SK-N-SH treated with all-trans-retinoic acid at 6 μM for 48 hours (cell line): ENCODE measurements around the gene RNF26.

Experiments
- ATAC-seq: fragments of 200-7000 bp; cut with Tn5 transposase; 3 replicates; pipeline ENCODE4 v1.9.1; 2020; ENCODE audit warnings: mild to moderate bottlenecking, moderate library complexity
- ARNTL ChIP-seq: fragments of 450-650 bp; formaldehyde crosslinking; IDR thresholded peaks from 2 replicates; pipeline ENCODE4 v1.5.0; 2020; ENCODE audit warnings: low read depth, mild to moderate bottlenecking, moderate library complexity, borderline replicate concordance
- BACH2 ChIP-seq: fragments of 250-450 bp; sonication (Bioruptor Pico); IDR thresholded peaks from 2 replicates; pipeline ENCODE4 v1.9.0; 2021; ENCODE audit warnings: mild to moderate bottlenecking, borderline replicate concordance
- CREB5 ChIP-seq: fragments of 250-450 bp; sonication (Bioruptor Pico); IDR thresholded peaks from 2 replicates; pipeline ENCODE4 v1.5.1; 2020; ENCODE audit warnings: low read depth, mild to moderate bottlenecking, moderate library complexity
- CSDC2 ChIP-seq: fragments of 250-450 bp; sonication (Bioruptor Pico); IDR thresholded peaks from 2 replicates; pipeline ENCODE4 v1.5.0; 2020; ENCODE audit warnings: mild to moderate bottlenecking, moderate library complexity
- CSRNP3 ChIP-seq: fragments of 250-450 bp; sonication (Bioruptor Pico); IDR thresholded peaks from 2 replicates; pipeline ENCODE4 v1.5.1; 2021; ENCODE audit warnings: mild to moderate bottlenecking, moderate library complexity
- ESRRG ChIP-seq: fragments of 250-450 bp; sonication (Bioruptor Pico); IDR thresholded peaks from 2 replicates; pipeline ENCODE4 v1.6.1; 2021; ENCODE audit warnings: mild to moderate bottlenecking
- GLIS3 ChIP-seq: fragments of 250-450 bp; sonication (Bioruptor Pico); IDR thresholded peaks from 2 replicates; pipeline ENCODE4 v1.5.0; 2020; ENCODE audit warnings: mild to moderate bottlenecking, moderate library complexity
- OSR1 ChIP-seq: fragments of 250-450 bp; sonication (Bioruptor Pico); IDR thresholded peaks from 2 replicates; pipeline ENCODE4 v1.8.0; 2022; ENCODE audit warnings: moderate library complexity, mild to moderate bottlenecking, inconsistent platforms
- POU6F1 ChIP-seq: fragments of 250-450 bp; sonication (Bioruptor Pico); IDR thresholded peaks from 2 replicates; pipeline ENCODE4 v1.8.0; 2021; ENCODE audit warnings: low read depth, mild to moderate bottlenecking, moderate library complexity, borderline replicate concordance
- PPARA ChIP-seq: fragments of 250-450 bp; sonication (Bioruptor Pico); IDR thresholded peaks from 2 replicates; pipeline ENCODE4 v1.5.0; 2020; ENCODE audit warnings: mild to moderate bottlenecking, borderline replicate concordance
- RARB ChIP-seq: fragments of 250-450 bp; sonication (Bioruptor Pico); IDR thresholded peaks from 2 replicates; pipeline ENCODE4 v1.8.0; 2021; ENCODE audit warnings: mild to moderate bottlenecking, moderate library complexity
- SNAI2 ChIP-seq: fragments of 250-450 bp; sonication (Bioruptor Pico); IDR thresholded peaks from 2 replicates; pipeline ENCODE4 v1.5.0; 2020; ENCODE audit warnings: mild to moderate bottlenecking, moderate library complexity
- TCF4 ChIP-seq: fragments of 250-450 bp; sonication (Bioruptor Pico); IDR thresholded peaks from 2 replicates; pipeline ENCODE4 v1.8.0; 2021; ENCODE audit warnings: mild to moderate bottlenecking, moderate library complexity, borderline replicate concordance
- TOX ChIP-seq: fragments of 250-450 bp; sonication (Bioruptor Pico); IDR thresholded peaks from 2 replicates; pipeline ENCODE4 v1.8.0; 2021; ENCODE audit warnings: mild to moderate bottlenecking, moderate library complexity, borderline replicate concordance
- TSHZ2 ChIP-seq: fragments of 250-450 bp; sonication (Bioruptor Pico); IDR thresholded peaks from 2 replicates; pipeline ENCODE4 v1.5.0; 2020; ENCODE audit warnings: mild to moderate bottlenecking, moderate library complexity
- ZC3H10 ChIP-seq: fragments of 250-450 bp; sonication (Bioruptor Pico); IDR thresholded peaks from 2 replicates; pipeline ENCODE4 v1.5.1; 2021; ENCODE audit warnings: mild to moderate bottlenecking, moderate library complexity
- ZFP3 ChIP-seq: fragments of 250-450 bp; sonication (Bioruptor Pico); IDR thresholded peaks from 2 replicates; pipeline ENCODE4 v1.5.0; 2020; ENCODE audit warnings: mild to moderate bottlenecking, moderate library complexity
- ZFP30 ChIP-seq: fragments of 450-650 bp; formaldehyde crosslinking; IDR thresholded peaks from 2 replicates; pipeline ENCODE4 v1.5.0; 2022; ENCODE audit warnings: mild to moderate bottlenecking, moderate library complexity
- ZNF565 ChIP-seq: fragments of 450-650 bp; formaldehyde crosslinking; conservative IDR thresholded peaks from 2 replicates; pipeline ENCODE4 v1.5.0; 2020; ENCODE audit warnings: low read depth, mild to moderate bottlenecking, moderate library complexity
- ZNF70 ChIP-seq: fragments of 450-650 bp; formaldehyde crosslinking; IDR thresholded peaks from 2 replicates; pipeline ENCODE4 v1.5.0; 2020; ENCODE audit warnings: mild to moderate bottlenecking, moderate library complexity
- ZNF8 ChIP-seq: fragments of 450-650 bp; formaldehyde crosslinking; IDR thresholded peaks from 2 replicates; pipeline ENCODE4 v1.5.0; 2020; ENCODE audit warnings: mild to moderate bottlenecking, moderate library complexity
- TF ChIP-seq, protein P1 (sequence below): fragments of 250-450 bp; sonication (Bioruptor Pico); IDR thresholded peaks from 2 replicates; pipeline ENCODE4 v1.8.0; 2020; ENCODE audit warnings: mild to moderate bottlenecking, moderate library complexity, borderline replicate concordance

Gene RNF26

DNA sequence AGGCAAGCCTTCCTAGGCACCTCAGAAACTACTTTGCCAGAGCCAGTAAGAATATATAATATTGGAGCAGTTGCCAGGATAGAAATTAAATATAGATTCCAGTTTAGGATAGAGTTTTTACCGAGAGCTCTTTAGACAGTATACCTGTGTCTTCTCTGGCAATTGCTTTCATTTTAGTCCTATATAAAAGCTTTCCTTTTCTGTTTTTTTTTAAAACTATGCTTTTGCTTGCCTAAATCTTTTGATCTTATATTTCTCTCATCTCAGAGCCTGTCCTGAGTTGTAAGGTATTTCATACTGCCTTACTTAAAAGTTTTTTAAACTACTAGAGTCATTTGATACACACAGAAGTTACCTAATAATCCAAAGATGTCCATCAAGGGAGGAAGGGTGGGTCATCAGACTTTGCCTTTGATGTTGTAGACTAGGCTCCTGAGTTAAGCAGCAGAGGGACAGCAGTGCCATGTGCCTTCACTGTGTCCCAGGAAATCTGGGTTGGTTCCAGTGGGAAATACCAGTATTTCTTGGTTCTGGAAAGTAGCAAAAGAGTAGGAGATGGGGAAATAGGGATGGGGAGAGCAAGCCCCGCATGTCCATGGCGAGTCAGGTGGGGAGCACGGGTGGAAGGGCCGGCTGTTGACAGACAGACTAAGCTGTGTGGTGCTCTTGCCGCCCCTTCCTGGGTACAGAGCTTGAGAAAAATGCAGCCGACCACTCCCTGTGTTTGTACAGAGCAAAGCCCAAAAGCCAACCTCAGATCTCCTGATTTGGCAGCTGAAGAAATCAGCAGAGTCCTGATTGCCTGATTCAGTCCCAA lies 28.6 kb upstream of the RNF26 start:
- ATAC-seq = no peak
- no peak for TF ChIP-seq RARB (CRISPR knock-in tag)
- TF ChIP-seq ESRRG = no peak
- TF ChIP-seq ZFP3 = no peak
- TF ChIP-seq TCF4 (CRISPR knock-in tag) = no peak
- TF ChIP-seq CREB5 (CRISPR knock-in tag) = no peak
- TF ChIP-seq BACH2 (CRISPR knock-in tag) = no peak
- TF ChIP-seq TSHZ2 = no peak
- TF ChIP-seq, protein P1, sequence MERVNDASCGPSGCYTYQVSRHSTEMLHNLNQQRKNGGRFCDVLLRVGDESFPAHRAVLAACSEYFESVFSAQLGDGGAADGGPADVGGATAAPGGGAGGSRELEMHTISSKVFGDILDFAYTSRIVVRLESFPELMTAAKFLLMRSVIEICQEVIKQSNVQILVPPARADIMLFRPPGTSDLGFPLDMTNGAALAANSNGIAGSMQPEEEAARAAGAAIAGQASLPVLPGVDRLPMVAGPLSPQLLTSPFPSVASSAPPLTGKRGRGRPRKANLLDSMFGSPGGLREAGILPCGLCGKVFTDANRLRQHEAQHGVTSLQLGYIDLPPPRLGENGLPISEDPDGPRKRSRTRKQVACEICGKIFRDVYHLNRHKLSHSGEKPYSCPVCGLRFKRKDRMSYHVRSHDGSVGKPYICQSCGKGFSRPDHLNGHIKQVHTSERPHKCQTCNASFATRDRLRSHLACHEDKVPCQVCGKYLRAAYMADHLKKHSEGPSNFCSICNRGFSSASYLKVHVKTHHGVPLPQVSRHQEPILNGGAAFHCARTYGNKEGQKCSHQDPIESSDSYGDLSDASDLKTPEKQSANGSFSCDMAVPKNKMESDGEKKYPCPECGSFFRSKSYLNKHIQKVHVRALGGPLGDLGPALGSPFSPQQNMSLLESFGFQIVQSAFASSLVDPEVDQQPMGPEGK (CRISPR knock-in tag) = no peak
- no peak for TF ChIP-seq SNAI2 (CRISPR knock-in tag)
- TF ChIP-seq ZC3H10 (CRISPR knock-in tag) = no peak
- TF ChIP-seq PPARA = no peak
- no peak for TF ChIP-seq TOX (CRISPR knock-in tag)
- TF ChIP-seq CSDC2 (CRISPR knock-in tag) = no peak

- no peak for ATAC-seq
- TF ChIP-seq PPARA (no peak), TCF4 (CRISPR knock-in tag) (no peak), BACH2 (CRISPR knock-in tag) (no peak), CSRNP3 (CRISPR knock-in tag) (no peak), ZFP30 (CRISPR knock-in tag) (no peak), CSDC2 (CRISPR knock-in tag) (no peak), ZNF70 (CRISPR knock-in tag) (no peak), POU6F1 (CRISPR knock-in tag) (no peak), ARNTL (CRISPR knock-in tag) (no peak), ZC3H10 (CRISPR knock-in tag) (no peak), TOX (CRISPR knock-in tag) (no peak), GLIS3 (CRISPR knock-in tag) (no peak), RARB (CRISPR knock-in tag) (no peak), SNAI2 (CRISPR knock-in tag) (no peak), ZNF8 (no peak), OSR1 (no peak), ZNF565 (CRISPR knock-in tag) (no peak), ZFP3 (no peak)
- TF ChIP-seq, protein P1 (CRISPR knock-in tag) = no peak
These were observed 27.9 kb upstream of the RNF26 start for GRCh38 chr11:119306373-119306890.
